HepG2 (cell line): Measurements from ENCODE around the gene DUSP7. TPM values are rescaled to one million over a fixed set of nuclear protein-coding genes. Genes with fewer than 3 reads are reported as not detected.
"Not testable (repeated sequence)": the region's sequence is repeated elsewhere in the genome, so short reads cannot be mapped to it uniquely, and the experiment has no call there.

ENCODE experiments used
- ARID4A ChIP-seq: sonication (generic); formaldehyde crosslinking; IDR thresholded peaks from 2 replicates; pipeline ENCODE4 v1.5.0; 2020; ENCODE audit warnings: mild to moderate bottlenecking, missing genetic modification reagents, borderline replicate concordance
- CEBPG ChIP-seq: IDR thresholded peaks from 2 replicates; pipeline ENCODE4 v1.6.1; 2016
- GTF3A ChIP-seq: sonication (generic); formaldehyde crosslinking; conservative IDR thresholded peaks from 2 replicates; pipeline ENCODE4 v1.4.0; 2020; ENCODE audit warnings: mild to moderate bottlenecking, missing genetic modification reagents
- HMGXB4 ChIP-seq, 2 experiments: sonication (generic) in 1 of 2; formaldehyde crosslinking in 1 of 2; IDR thresholded peaks; 2 replicates each; pipeline versions ENCODE4 v1.4.0 to v1.6.1; 2018 to 2020; ENCODE audit warnings: missing genetic modification reagents in 2 of 2, borderline replicate concordance in 1 of 2, low read depth in 1 of 2, mild to moderate bottlenecking in 1 of 2, missing biosample characterization in 1 of 2
- MTA1 ChIP-seq: sonication (generic); formaldehyde crosslinking; IDR thresholded peaks from 2 replicates; pipeline ENCODE4 v1.4.0; 2020; ENCODE audit warnings: missing genetic modification reagents, mild to moderate bottlenecking, borderline replicate concordance
- NCOA2 ChIP-seq: sonication (generic); formaldehyde crosslinking; IDR thresholded peaks from 2 replicates; pipeline ENCODE4 v1.8.0; 2022; ENCODE audit warnings: inconsistent platforms
- PATZ1 ChIP-seq: sonication (generic); formaldehyde crosslinking; IDR thresholded peaks from 2 replicates; pipeline ENCODE4 v1.4.0; 2020; ENCODE audit warnings: missing genetic modification reagents
- PAXIP1 ChIP-seq: sonication (generic); formaldehyde crosslinking; conservative IDR thresholded peaks from 2 replicates; pipeline ENCODE4 v1.4.0; 2020; ENCODE audit warnings: mild to moderate bottlenecking, missing genetic modification reagents, moderate library complexity
- RCOR2 ChIP-seq: IDR thresholded peaks from 2 replicates; pipeline ENCODE4 v1.6.1; 2016; ENCODE audit warnings: missing biosample characterization, missing genetic modification reagents
- SOX6 ChIP-seq, 2 experiments: fragments of 450-650 bp in 1 of 2; sonication (generic) in 1 of 2; formaldehyde crosslinking in 1 of 2; IDR thresholded peaks; 2 replicates each; pipeline versions ENCODE4 v1.4.0 to v1.6.1; 2017 to 2020; ENCODE audit warnings: antibody characterized with exemption in 1 of 2, mild to moderate bottlenecking in 1 of 2, missing genetic modification reagents in 1 of 2
- TFE3 ChIP-seq: IDR thresholded peaks from 2 replicates; pipeline ENCODE4 v1.6.1; 2016
- ZMYM2 ChIP-seq: sonication (generic); formaldehyde crosslinking; IDR thresholded peaks from 2 replicates; pipeline ENCODE4 v1.8.0; 2022; ENCODE audit warnings: mild to moderate bottlenecking, missing genetic modification reagents
- ZSCAN30 ChIP-seq: sonication (generic); formaldehyde crosslinking; IDR thresholded peaks from 2 replicates; pipeline ENCODE4 v1.5.0; 2020; ENCODE audit warnings: mild to moderate bottlenecking, missing genetic modification reagents
- polyA plus RNA-seq, 8 experiments: library from polyadenylated mRNA; depleted of rRNA in 3 of 8; stranded (reverse) in 7 of 8; unstranded in 1 of 8; fragments of >200 nt; fragmentation: Illumina TruSeq in 4 of 8; extraction: Trizol in 4 of 8; gene quantifications; 2 replicates each; pipeline versions ENCODE4 v1.2.1 to v1.2.3, GENCODE V29; 2011 to 2016; ENCODE audit warnings: low read depth in 4 of 8, missing spikeins in 1 of 8, mixed read lengths in 1 of 8; ENCODE audit not compliant: insufficient read depth in 1 of 8
- total RNA-seq, 5 experiments: library from RNA; depleted of rRNA; stranded (reverse); fragments of >200 nt; fragmentation: Illumina TruSeq; extraction: Trizol; gene quantifications; 2 replicates each; pipeline ENCODE4 v1.2.3, GENCODE V29; 2016; ENCODE audit warnings: low read depth in 1 of 5

The DUSP7 gene
- total and polyA plus RNA-seq, 2 of the 13 experiments (the other 11 are each of a cell fraction or from before 2014, with no cell fraction given), result 6.6 to 8.8 TPM

GRCh38 chr3:52033748-52034147 lies 22.6 kb downstream of the DUSP7 start (continued):
- TF ChIP-seq PATZ1 (CRISPR knock-in tag) (0 out of 2 replicates have a peak, but pooled peaks have one; percentile 15), NCOA2 (CRISPR knock-in tag) (0 out of 2 replicates have a peak, but pooled peaks have one; percentile 37), RCOR2 (CRISPR knock-in tag) (peak; percentile 72; the same call in 1 of the 2 replicates), MTA1 (CRISPR knock-in tag) (peak; percentile 29; the same call in 1 of the 2 replicates), TFE3 (0 out of 2 replicates have a peak, but pooled peaks have one; percentile 13), PAXIP1 (CRISPR knock-in tag) (peak; percentile 63; the same call in 1 of the 2 replicates), HMGXB4 (CRISPR knock-in tag; IDR thresholded peaks at IDR 0.05; ENCODE audit: borderline replicate concordance in 1 of 2, low read depth in 1 of 2) (0 out of 4 replicates have a peak, but pooled peaks of 1 of the 2 experiments have one; percentile 30), GTF3A (CRISPR knock-in tag) (0 out of 2 replicates have a peak, but pooled peaks have one; percentile 56), CEBPG (CRISPR knock-in tag) (peak; percentile 50), SOX6 (CRISPR knock-in tag; IDR thresholded peaks at IDR 0.05) (peak; percentile 51; the same call in 1 of the 2 replicates), ARID4A (CRISPR knock-in tag) (peak; percentile 25; the same call in 1 of the 2 replicates), ZSCAN30 (peak; percentile 79; the same call in 1 of the 2 replicates), ZMYM2 (CRISPR knock-in tag) (0 out of 2 replicates have a peak, but pooled peaks have one; percentile 25)
- TF ChIP-seq SOX6 (IDR thresholded peaks at IDR 0.05), result not testable (repeated sequence)
